ENCODE data around the gene FLII. TPM values are rescaled to one million over a fixed set of nuclear protein-coding genes. Genes with fewer than 3 reads are reported as not detected.

Gene FLII
- total RNA-seq, 1 experiment from 2014 or later = 264 TPM

GRCh38 chr17:18201108-18201507, 57.4 kb downstream of the FLII start:
- H3K4me3 ChIP-seq (replicated peaks in 1 of 2; ENCODE audit: low read depth in 1 of 2, low read length in 2 of 2) = no peak overlapping the region
- H3K27ac ChIP-seq (ENCODE audit: low read depth, low read length) = no peak overlapping the region
- peaks cover 8 to 17% of the 10 kb centered on the region in 2 experiments; a peak in 3 of 4 replicates for H3K4me1 ChIP-seq (ENCODE audit: control insufficient read depth in 1 of 2, insufficient read depth in 2 of 2, low read length in 2 of 2)
- TF ChIP-seq ZNF274 (IDR thresholded peaks at IDR 0.05; ENCODE audit: low read depth, low read length) (no peak), POLR2AphosphoS5 (IDR thresholded peaks at IDR 0.05; ENCODE audit: low read depth, low read length) (no peak), TCF7L2 (IDR thresholded peaks at IDR 0.05; ENCODE audit: borderline replicate concordance, extremely low read depth, insufficient read depth, insufficient read length) (no peak), CTCF (IDR thresholded peaks at IDR 0.05 in 2 of 3, conservative IDR thresholded peaks at IDR 0.05 in 1 of 3; ENCODE audit: borderline replicate concordance in 1 of 3, insufficient read depth in 1 of 3, low read depth in 2 of 3, low read length in 2 of 3) (no peak)
- no peak overlapping the region for H3K9ac ChIP-seq (ENCODE audit: low read length)
- no peak overlapping the region for H2AFZ ChIP-seq (ENCODE audit: low read depth, low read length, poor library complexity, severe bottlenecking)
- RAD21 ChIA-PET (ENCODE audit: low non-redundant PET in 1 of 2, low total read pairs in 2 of 2, uncharacterized antibody in 2 of 2, unreplicated experiment in 2 of 2) = no interaction called here
- DNase-seq (ENCODE audit: low read depth, low spot score) (no peak), ATAC-seq (no peak)
- no TSS peak for BruUV-seq (replicated peaks)
- H4K20me1 ChIP-seq (ENCODE audit: insufficient read depth) = no peaks in the 10 kb centered on the region
- no peak overlapping the region for H3K4me2 ChIP-seq (ENCODE audit: low read length)
- H3K27me3 ChIP-seq (ENCODE audit: insufficient read depth, low read length) = no peaks in the 10 kb centered on the region
- POLR2A ChIA-PET = no interaction called here
- H3K9me2 ChIP-seq (ENCODE audit: insufficient read depth) = no peaks in the 10 kb centered on the region
- CTCF ChIA-PET = no interaction called here
- peaks cover 89% of the 10 kb centered on the region for H3K79me2 ChIP-seq (ENCODE audit: insufficient read depth, low read length)
- peaks cover 34 to 38% of the 10 kb centered on the region in 2 experiments for H3K36me3 ChIP-seq (ENCODE audit: control insufficient read depth in 1 of 2, insufficient read depth in 2 of 2, low read length in 2 of 2)
- intact Hi-C loops (cut with micrococcal nuclease) = no loop called here
- no peaks in the 10 kb centered on the region for H3K9me3 ChIP-seq (ENCODE audit: control insufficient read depth in 1 of 2, insufficient read depth in 1 of 2, low read depth in 1 of 2, low read length in 2 of 2)

- ATAC-seq (no peak), DNase-seq (ENCODE audit: low read depth, low spot score) (no peak)
- Histone ChIP-seq H3K36me3 (ENCODE audit: control insufficient read depth in 1 of 2, insufficient read depth in 2 of 2, low read length in 2 of 2) (peaks cover 40 to 49% of the 10 kb centered on the region in 2 experiments; a peak in 3 of 4 replicates), H3K4me2 (ENCODE audit: low read length) (no peak overlapping the region), H3K4me1 (ENCODE audit: control insufficient read depth in 1 of 2, insufficient read depth in 2 of 2, low read length in 2 of 2) (peaks cover 6 to 15% of the 10 kb centered on the region in 2 experiments; a peak in 3 of 4 replicates), H3K27me3 (ENCODE audit: insufficient read depth, low read length) (no peaks in the 10 kb centered on the region), H3K4me3 (replicated peaks in 1 of 2; ENCODE audit: low read depth in 1 of 2, low read length in 2 of 2) (no peak overlapping the region), H4K20me1 (ENCODE audit: insufficient read depth) (no peaks in the 10 kb centered on the region), H3K27ac (ENCODE audit: low read depth, low read length) (no peak overlapping the region), H2AFZ (ENCODE audit: low read depth, low read length, poor library complexity, severe bottlenecking) (no peak overlapping the region), H3K79me2 (ENCODE audit: insufficient read depth, low read length) (peaks cover 89% of the 10 kb centered on the region), H3K9me2 (ENCODE audit: insufficient read depth) (no peaks in the 10 kb centered on the region), H3K9me3 (ENCODE audit: control insufficient read depth in 1 of 2, insufficient read depth in 1 of 2, low read depth in 1 of 2, low read length in 2 of 2) (no peaks in the 10 kb centered on the region), H3K9ac (ENCODE audit: low read length) (no peak overlapping the region)
- ChIA-PET RAD21 (ENCODE audit: low non-redundant PET in 1 of 2, low total read pairs in 2 of 2, uncharacterized antibody in 2 of 2, unreplicated experiment in 2 of 2) (no interaction called here), POLR2A (no interaction called here), CTCF (no interaction called here)
- intact Hi-C loops (cut with micrococcal nuclease) = no loop called here
- no TSS peak for BruUV-seq (replicated peaks)
- no peak for TF ChIP-seq ZBTB33 (IDR thresholded peaks at IDR 0.05; ENCODE audit: extremely low read depth, insufficient replicate concordance, low read length)
- TF ChIP-seq CEBPB (IDR thresholded peaks at IDR 0.05; ENCODE audit: low read depth) = no peak
- no peak for TF ChIP-seq ELF1 (IDR thresholded peaks at IDR 0.05; ENCODE audit: borderline replicate concordance, low read depth)
- TF ChIP-seq SIN3A (IDR thresholded peaks at IDR 0.05; ENCODE audit: low read depth) = no peak
- no peak for TF ChIP-seq JUND (IDR thresholded peaks at IDR 0.05)
- no peak for TF ChIP-seq EZH2phosphoT487 (IDR thresholded peaks at IDR 0.05; ENCODE audit: borderline replicate concordance)
- no peak for TF ChIP-seq ZNF274 (IDR thresholded peaks at IDR 0.05; ENCODE audit: low read depth, low read length)
- no peak for TF ChIP-seq SRF (IDR thresholded peaks at IDR 0.05; ENCODE audit: low read depth)
- TF ChIP-seq YY1 (IDR thresholded peaks at IDR 0.05; ENCODE audit: extremely low read depth, insufficient replicate concordance, low read depth, low read length) = no peak
- no peak for TF ChIP-seq FOSL1 (IDR thresholded peaks at IDR 0.05; ENCODE audit: low read depth)
Measured at GRCh38 chr17:18198530-18198929, 60.0 kb downstream of the FLII start.

Data from HCT116 (cell line).